HEK293 (cell line): Measurements from ENCODE around the gene MYZAP.

Experiments
- CTCF ChIA-PET: fragments of 350-600 bp; formaldehyde crosslinking; extraction: SDS; loops from one replicate; lab custom pipeline; 2021; ENCODE audit warnings: antibody characterized with exemption; lab: Yijun Ruan, JAX
- POLR2A ChIA-PET: fragments of 300-600 bp; formaldehyde crosslinking; extraction: SDS; loops from one replicate; lab custom pipeline; 2020; ENCODE audit warnings: antibody characterized with exemption, inconsistent platforms; lab: Yijun Ruan, JAX
- H3K27ac ChIP-seq: fragments of 200-500 bp; sonication (Bioruptor generic); 2 replicates; pipeline ENCODE4 v1.5.1; 2014; ENCODE audit warnings: low read depth, low read length, control low read depth, inconsistent platforms; ENCODE audit errors: extremely low read depth
- H3K36me3 ChIP-seq, 2 experiments: fragments of 200-500 bp in 1 of 2; sonication (Bioruptor generic) in 1 of 2; 1 replicate in 1 of 2; 2 replicates in 1 of 2; pipeline ENCODE4 v1.5.1; 2014 to 2017; ENCODE audit warnings: inconsistent platforms in 2 of 2, low read length in 2 of 2; ENCODE audit not compliant: control insufficient read depth in 2 of 2, insufficient read depth in 1 of 2
- H3K4me1 ChIP-seq: fragments of 200-500 bp; sonication (Bioruptor generic); 2 replicates; pipeline ENCODE4 v1.5.1; 2014; ENCODE audit warnings: mild to moderate bottlenecking, low read length, inconsistent platforms; ENCODE audit not compliant: control insufficient read depth, insufficient read depth
- H3K4me3 ChIP-seq: 2 replicates; pipeline ENCODE4 v1.5.1; 2011; ENCODE audit warnings: low read depth, mild to moderate bottlenecking, control low read depth, low read length, moderate library complexity
- H3K9me3 ChIP-seq: fragments of 200-500 bp; sonication (Bioruptor generic); 2 replicates; pipeline ENCODE4 v1.5.1; 2014; ENCODE audit warnings: low read depth, low read length, inconsistent platforms; ENCODE audit not compliant: control insufficient read depth, insufficient read depth
- GLI4 ChIP-seq: fragments of 450-650 bp; formaldehyde crosslinking; IDR thresholded peaks from 2 replicates; pipeline ENCODE4 v1.5.1; 2016; ENCODE audit warnings: missing biosample characterization, missing genetic modification characterization
- PRDM1 ChIP-seq: fragments of 450-650 bp; formaldehyde crosslinking; IDR thresholded peaks from 2 replicates; pipeline ENCODE4; 2016; ENCODE audit warnings: missing biosample characterization, missing genetic modification characterization
- REST ChIP-seq: fragments of 450-650 bp; formaldehyde crosslinking; IDR thresholded peaks from 2 replicates; pipeline ENCODE4 v1.5.1; 2016; ENCODE audit warnings: missing biosample characterization, missing genetic modification characterization
- ZBTB48 ChIP-seq: fragments of 450-650 bp; formaldehyde crosslinking; IDR thresholded peaks from 2 replicates; pipeline ENCODE4 v1.5.1; 2016; ENCODE audit warnings: missing biosample characterization, missing genetic modification characterization
- ZEB2 ChIP-seq: fragments of 450-650 bp; formaldehyde crosslinking; IDR thresholded peaks from 2 replicates; pipeline ENCODE4 v1.5.1; 2016; ENCODE audit warnings: missing biosample characterization, missing genetic modification characterization
- ZNF121 ChIP-seq: fragments of 450-650 bp; formaldehyde crosslinking; IDR thresholded peaks from 2 replicates; pipeline ENCODE4 v1.5.1; 2016; ENCODE audit warnings: missing biosample characterization, missing genetic modification characterization
- ZNF214 ChIP-seq: fragments of 450-650 bp; formaldehyde crosslinking; IDR thresholded peaks from 2 replicates; pipeline ENCODE4 v1.5.1; 2017; ENCODE audit warnings: missing biosample characterization, mild to moderate bottlenecking, missing genetic modification characterization, borderline replicate concordance
- ZNF24 ChIP-seq: fragments of 450-650 bp; formaldehyde crosslinking; IDR thresholded peaks from 2 replicates; pipeline ENCODE4 v1.5.1; 2016; ENCODE audit warnings: missing biosample characterization, missing genetic modification characterization
- ZNF350 ChIP-seq: fragments of 450-650 bp; formaldehyde crosslinking; IDR thresholded peaks from 2 replicates; pipeline ENCODE4 v1.5.0; 2017; ENCODE audit warnings: missing biosample characterization, mild to moderate bottlenecking, missing genetic modification characterization
- ZNF580 ChIP-seq: fragments of 450-650 bp; formaldehyde crosslinking; IDR thresholded peaks from 2 replicates; pipeline ENCODE4 v1.5.1; 2016; ENCODE audit warnings: missing biosample characterization, missing genetic modification characterization
- ZNF692 ChIP-seq: fragments of 450-650 bp; formaldehyde crosslinking; IDR thresholded peaks from 2 replicates; pipeline ENCODE4 v1.5.1; 2016; ENCODE audit warnings: missing biosample characterization, missing genetic modification characterization
- TF ChIP-seq, protein P1 (sequence below): fragments of 450-650 bp; formaldehyde crosslinking; IDR thresholded peaks from 2 replicates; pipeline ENCODE4 v1.5.1; 2016; ENCODE audit warnings: missing biosample characterization, missing genetic modification characterization, low read depth
- TF ChIP-seq, protein P2 (sequence below): fragments of 450-650 bp; formaldehyde crosslinking; IDR thresholded peaks from 2 replicates; pipeline ENCODE4 v1.5.0; 2017; ENCODE audit warnings: missing biosample characterization, missing genetic modification characterization, borderline replicate concordance

MYZAP gene

GRCh38 chr15:57556040-57556439 is 35.7 kb upstream of the MYZAP start (continued):
- TF ChIP-seq, protein P1, sequence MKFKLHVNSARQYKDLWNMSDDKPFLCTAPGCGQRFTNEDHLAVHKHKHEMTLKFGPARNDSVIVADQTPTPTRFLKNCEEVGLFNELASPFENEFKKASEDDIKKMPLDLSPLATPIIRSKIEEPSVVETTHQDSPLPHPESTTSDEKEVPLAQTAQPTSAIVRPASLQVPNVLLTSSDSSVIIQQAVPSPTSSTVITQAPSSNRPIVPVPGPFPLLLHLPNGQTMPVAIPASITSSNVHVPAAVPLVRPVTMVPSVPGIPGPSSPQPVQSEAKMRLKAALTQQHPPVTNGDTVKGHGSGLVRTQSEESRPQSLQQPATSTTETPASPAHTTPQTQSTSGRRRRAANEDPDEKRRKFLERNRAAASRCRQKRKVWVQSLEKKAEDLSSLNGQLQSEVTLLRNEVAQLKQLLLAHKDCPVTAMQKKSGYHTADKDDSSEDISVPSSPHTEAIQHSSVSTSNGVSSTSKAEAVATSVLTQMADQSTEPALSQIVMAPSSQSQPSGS (tag by site-specific recombination): no peak

DNA sequence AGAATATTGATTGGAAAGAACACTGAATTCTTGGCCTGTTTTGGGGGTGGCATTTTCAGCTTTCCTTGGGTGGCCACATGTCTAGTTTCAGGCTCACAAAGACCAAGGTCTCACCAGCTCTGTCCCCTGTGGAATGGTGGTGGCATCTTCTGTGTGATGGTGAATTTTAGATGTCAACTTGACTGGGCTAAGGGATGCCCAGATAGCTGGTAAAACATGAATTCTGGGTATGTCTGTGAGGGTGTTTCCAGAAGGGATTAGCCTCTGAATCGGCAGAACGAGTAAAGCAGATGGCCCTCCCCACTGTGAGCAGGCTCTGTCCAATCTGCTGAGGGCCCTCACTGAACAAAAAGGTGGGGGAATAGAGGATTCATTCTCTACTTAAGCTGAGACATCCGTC is 34.4 kb upstream of the MYZAP start:
- Histone ChIP-seq H3K4me1 (no peaks in the 10 kb centered on the region), H3K9me3 (no peaks in the 10 kb centered on the region), H3K27ac (no peak overlapping the region), H3K4me3 (no peak overlapping the region), H3K36me3 (no peaks in the 10 kb centered on the region)
- ChIA-PET CTCF (interaction anchor here (2.5 kb wide), 1 partner anchor 10 kb away, joined by 9 read pairs; no protein-coding TSS in a partner anchor), POLR2A (no interaction called here)
- TF ChIP-seq, protein P2, sequence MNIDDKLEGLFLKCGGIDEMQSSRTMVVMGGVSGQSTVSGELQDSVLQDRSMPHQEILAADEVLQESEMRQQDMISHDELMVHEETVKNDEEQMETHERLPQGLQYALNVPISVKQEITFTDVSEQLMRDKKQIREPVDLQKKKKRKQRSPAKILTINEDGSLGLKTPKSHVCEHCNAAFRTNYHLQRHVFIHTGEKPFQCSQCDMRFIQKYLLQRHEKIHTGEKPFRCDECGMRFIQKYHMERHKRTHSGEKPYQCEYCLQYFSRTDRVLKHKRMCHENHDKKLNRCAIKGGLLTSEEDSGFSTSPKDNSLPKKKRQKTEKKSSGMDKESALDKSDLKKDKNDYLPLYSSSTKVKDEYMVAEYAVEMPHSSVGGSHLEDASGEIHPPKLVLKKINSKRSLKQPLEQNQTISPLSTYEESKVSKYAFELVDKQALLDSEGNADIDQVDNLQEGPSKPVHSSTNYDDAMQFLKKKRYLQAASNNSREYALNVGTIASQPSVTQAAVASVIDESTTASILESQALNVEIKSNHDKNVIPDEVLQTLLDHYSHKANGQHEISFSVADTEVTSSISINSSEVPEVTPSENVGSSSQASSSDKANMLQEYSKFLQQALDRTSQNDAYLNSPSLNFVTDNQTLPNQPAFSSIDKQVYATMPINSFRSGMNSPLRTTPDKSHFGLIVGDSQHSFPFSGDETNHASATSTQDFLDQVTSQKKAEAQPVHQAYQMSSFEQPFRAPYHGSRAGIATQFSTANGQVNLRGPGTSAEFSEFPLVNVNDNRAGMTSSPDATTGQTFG (tag by site-specific recombination): no peak
- no peak for TF ChIP-seq ZBTB48 (tag by site-specific recombination)
- TF ChIP-seq ZNF692 (tag by site-specific recombination): no peak
- no peak for TF ChIP-seq REST (tag by site-specific recombination)
- TF ChIP-seq PRDM1 (tag by site-specific recombination): no peak
- TF ChIP-seq ZNF214 (tag by site-specific recombination): no peak
- no peak for TF ChIP-seq ZEB2
- no peak for TF ChIP-seq ZNF350 (tag by site-specific recombination)

DNA sequence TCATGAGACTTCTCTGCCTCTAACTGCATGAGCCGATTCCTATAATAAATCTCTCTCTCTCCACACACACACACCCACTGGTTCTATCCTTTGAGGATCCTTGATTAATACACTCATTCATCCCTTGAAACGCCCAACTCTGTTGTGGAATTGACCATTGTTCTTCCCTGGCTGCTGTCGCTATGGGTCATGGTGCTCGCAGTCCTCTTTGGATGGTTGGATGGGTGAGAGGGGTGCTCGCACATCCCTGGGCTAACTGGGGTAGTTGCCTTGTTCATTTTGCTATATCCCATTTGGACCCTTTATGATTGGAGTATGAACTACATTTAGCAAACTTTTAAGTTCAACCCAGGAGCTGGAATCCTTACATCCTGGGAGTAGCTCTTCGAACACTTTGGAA is 33.9 kb upstream of the MYZAP start:
- H3K9me3 ChIP-seq: no peaks in the 10 kb centered on the region
- CTCF ChIA-PET: interaction anchor here (0.7 to 2.5 kb wide), 2 partner anchors 11 to 97 kb away, joined by 4 to 9 read pairs; no protein-coding TSS in a partner anchor
- POLR2A ChIA-PET: no interaction called here
- no peaks in the 10 kb centered on the region for H3K4me1 ChIP-seq
- no peak overlapping the region for H3K4me3 ChIP-seq
- no peak for TF ChIP-seq GLI4 (tag by site-specific recombination)
- no peak for TF ChIP-seq ZNF580 (tag by site-specific recombination)
- TF ChIP-seq ZNF24 (tag by site-specific recombination): no peak
- TF ChIP-seq ZNF121: no peak
- no peak overlapping the region for H3K27ac ChIP-seq
- no peaks in the 10 kb centered on the region for H3K36me3 ChIP-seq
